NCI-H460 (cell line): ENCODE measurements around the gene NEK2. TPM values are rescaled to one million over a fixed set of nuclear protein-coding genes. Genes with fewer than 3 reads are reported as not detected.
A peak's percentile ranks its signal among the peaks of the same experiment; 100 is the strongest.
"Not testable (repeated sequence)": the region's sequence is repeated elsewhere in the genome, so short reads cannot be mapped to it uniquely, and the experiment has no call there.

Source experiments
- DNase-seq: peaks from one replicate; pipeline ENCODE4 v3.0.0-alpha.2; 2016; ENCODE audit warnings: low read depth; ENCODE audit errors: extremely low read depth
- polyA plus RNA-seq: library from polyadenylated mRNA; depleted of rRNA; stranded (reverse); fragments of >200 nt; gene quantifications from 2 replicates; pipeline ENCODE4 v1.2.3, GENCODE V29; 2014; cell fraction: nucleus; rRNA removed
- total RNA-seq: library from RNA; depleted of rRNA; stranded (reverse); fragments of >200 nt; shearing (Covaris generic); gene quantifications from 2 replicates; pipeline ENCODE4 v1.2.3, GENCODE V29; 2014; rRNA removed

The NEK2 gene
- total RNA-seq = 53.5 and 56.5 TPM in 2 replicates
- polyA plus RNA-seq = 58.7 and 67.8 TPM in 2 replicates

DNA sequence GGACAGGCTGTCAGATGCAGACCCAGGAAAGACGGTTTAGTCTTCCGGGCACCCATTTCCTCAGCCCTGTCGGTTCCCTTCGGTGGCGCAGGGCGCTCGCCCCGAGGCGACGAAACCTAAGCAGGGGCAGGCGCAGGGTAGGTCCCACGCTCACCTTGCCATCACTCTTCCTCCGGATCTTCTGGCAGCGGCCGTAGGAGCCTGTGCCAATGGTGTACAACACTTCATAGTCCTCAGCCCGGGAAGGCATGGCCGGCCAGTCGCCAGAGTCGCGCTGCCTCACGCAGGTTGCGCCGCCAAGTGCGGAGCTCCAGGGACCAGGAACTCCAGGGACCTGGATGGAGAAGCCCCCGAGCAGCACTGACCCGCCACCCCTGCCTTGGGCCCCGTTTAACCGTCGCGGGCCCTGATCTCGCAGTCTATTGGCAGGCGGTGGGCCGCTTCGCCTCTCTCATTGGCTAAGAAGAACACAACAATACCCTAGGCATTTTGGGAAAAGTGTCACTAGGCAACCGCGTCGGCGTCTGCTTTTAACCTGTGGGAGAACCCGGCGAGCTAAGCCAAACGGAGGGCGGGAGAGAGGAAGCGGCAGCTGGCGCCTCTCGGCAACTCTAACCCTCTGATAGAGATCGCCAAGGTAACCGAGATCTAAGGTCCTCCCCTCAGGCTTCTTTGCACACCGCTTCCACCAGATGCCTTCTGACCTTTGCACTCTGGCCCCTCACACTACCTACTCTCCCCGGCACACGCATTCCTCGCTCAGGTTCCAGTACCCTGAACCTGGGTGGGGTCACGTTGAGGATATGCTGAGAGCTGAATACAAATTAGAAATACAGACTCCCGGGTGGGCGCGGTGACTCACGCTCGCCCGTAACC, at the start of gene NEK2:
Gene NEK2 (minus strand): TSS at position 392 of the 876 bp plus-strand sequence. CDS start 142 bp downstream, at position 250.
- peak; percentile 93 for DNase-seq

DNA sequence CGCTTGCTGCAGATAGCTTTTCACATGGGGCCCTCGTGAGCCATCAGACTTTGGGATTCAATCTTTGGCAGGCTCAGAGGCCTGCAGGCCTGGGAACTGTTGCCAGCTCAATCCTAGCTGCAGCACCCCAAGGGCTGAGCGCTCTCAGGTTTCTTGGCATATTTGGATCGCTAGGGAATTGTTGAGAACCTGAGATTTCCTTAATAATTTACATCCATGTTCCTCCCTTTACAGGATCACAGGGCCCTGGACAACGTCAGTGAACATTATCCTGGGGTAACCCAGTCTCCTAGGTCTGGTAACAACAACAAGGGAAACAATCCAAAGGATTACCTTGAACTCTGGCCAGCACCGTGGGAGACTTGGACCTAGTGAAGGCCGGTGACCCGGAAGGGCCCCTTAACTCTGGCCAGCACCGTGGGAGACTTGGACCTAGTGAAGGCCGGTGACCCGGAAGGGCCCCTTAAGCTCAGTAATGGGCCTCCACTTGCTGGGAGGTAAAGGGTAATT, 49.3 kb upstream of the NEK2 start:
- DNase-seq = no peak

DNA sequence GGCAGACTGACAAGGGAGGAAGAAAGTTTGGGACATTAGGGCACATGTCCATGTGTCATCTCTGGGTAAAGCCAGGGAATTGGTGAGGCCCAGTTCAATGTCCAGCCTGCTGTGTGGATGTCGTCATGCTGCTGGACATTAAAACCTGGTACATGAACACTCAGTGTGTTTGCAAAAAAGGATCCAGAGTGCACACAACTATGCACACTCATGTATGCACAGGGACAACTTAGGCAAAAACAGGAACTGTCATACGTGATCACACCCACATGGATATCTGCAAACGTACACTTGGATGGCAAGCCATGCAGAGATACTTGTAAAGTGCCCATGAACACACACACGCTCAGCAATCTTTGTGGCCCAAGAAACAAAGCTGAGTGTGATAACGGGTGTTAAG, 47.9 kb upstream of the NEK2 start:
- DNase-seq = no peak

DNA sequence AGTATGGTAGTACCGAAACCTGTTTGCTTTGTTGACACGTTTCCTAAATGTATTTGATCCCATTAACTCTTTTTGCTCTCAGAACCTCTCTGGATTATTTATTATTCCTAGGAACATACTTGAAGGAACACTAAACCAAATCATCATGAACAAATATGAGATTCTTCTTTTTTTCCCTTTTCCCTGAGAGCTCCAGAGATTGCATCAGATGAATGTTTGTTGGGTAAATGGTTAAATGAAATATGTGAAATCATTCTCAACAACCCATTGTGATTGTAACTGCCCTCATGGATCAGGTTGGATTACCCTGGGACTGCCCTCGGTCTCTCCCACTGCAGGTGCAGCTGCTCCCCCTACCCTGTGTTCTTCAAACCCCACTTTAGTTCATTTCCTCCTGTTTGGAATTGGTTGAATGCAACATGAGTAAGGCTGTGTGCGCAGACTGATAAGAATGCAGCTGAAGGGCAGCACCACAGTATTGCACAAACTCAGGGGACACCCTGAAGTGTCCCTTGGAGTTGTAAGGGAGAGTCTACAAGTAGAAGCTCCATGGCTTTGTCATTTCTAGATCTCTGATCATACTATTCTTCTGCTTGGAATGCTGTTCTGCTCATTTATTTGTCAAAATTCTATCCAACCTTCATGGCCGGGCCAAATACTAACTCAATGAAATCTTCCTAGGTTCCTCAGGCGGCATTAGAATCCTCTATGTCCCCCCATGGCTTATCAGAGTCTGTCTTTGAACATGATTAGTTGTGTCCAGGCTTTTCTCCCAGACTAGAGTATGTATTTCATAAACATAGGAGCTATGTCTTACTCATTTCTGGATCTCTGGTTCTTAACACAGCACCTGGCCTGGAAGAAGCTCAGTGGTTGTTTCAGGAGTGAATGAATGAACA, 47.1 kb upstream of the NEK2 start:
- no peak for DNase-seq

DNA sequence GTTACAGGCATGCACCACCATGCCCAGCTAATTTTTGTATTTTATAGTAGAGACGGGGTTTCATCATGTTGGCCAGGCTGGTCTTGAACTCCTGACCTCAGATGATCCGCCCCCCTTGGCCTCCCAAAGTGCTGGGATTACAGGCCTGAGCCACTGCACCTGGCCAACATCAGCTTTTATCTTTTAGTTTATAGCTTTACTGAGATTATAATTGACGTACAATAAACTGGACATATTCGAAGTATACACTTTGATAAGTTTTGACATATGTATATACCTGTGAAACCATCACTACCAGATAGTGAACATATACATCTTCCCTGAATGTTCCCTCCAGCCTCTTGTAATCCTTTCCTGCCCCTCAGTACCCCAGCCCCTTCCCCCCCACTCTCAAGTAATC, 41.1 kb upstream of the NEK2 start:
- DNase-seq = not testable (repeated sequence)

DNA sequence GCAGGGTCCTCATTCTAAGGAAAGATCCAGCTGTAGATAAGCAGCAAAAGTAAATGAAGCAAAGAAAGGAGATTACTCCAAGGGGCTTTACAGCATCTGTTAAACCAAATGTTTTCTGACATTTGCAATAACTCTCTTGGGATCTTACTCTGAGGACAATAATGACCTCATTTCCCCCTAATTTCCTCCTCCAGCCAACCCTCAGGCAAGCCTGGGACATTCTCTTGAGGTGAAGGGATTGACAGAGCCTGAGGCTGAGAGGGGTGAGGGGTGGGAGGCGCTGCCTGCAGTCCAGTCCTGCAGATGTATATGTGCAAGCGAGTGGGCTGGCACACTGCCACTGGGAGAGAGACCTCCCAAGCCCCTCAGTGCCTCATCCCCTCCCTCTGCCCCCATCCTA, 40.5 kb upstream of the NEK2 start:
- no peak for DNase-seq

DNA sequence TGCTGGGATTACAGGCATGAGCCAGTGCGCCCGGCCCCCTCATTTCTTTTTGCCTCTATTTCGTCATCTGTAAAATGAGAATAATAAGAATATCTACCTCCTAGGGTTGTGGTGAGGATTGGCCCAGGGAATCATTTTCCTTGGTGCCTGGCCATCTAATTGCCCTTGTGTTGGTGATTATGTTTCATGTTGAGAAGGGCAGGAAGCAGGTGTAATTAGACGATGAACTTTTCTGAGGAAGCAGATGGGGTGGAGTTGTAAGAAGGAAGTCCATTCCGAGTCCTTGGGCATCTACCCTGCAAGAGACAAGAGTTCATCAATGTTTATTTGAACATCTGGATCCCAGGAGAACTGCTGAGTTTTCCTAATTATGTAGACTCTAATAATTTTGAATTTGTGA, 38.7 kb upstream of the NEK2 start:
- DNase-seq = no peak

DNA sequence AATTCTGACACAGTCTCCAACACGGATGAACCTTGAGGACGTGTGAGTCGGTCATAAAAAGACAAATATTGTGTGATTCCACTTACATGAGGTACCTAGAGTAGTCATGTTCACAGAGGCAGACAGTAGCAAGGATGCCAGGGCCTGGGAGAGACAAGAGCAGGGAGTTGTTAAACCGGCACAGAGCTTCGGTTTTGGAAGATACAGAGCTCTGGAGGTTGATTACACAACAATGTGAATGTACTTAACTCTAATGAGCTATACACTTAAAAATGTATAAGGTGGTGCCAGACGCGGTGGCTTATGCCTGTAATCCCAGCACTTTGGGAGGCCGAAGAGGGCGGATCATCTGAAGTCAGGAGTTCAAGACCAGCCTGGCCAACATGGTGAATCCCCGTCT, 37.8 kb upstream of the NEK2 start:
- no peak for DNase-seq

DNA sequence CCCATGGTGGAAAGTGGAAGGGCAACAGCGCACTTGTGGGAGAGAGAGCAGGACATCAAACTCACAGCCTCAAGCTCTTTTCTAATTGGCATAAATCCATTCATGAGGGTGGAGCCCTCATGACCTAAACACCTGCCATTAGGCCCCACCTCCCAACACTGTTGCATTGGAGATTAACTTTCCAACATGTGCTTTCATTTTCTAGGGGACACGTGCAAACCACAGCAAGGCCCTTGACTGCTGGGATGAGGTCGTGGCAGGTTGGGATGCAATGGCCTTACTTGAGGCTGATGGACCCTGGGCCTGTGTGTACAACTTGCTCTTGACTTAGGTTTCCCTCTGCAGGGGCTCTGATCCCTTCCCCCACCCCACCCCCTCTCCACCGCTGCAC, 35.9 kb upstream of the NEK2 start:
- DNase-seq = no peak

DNA sequence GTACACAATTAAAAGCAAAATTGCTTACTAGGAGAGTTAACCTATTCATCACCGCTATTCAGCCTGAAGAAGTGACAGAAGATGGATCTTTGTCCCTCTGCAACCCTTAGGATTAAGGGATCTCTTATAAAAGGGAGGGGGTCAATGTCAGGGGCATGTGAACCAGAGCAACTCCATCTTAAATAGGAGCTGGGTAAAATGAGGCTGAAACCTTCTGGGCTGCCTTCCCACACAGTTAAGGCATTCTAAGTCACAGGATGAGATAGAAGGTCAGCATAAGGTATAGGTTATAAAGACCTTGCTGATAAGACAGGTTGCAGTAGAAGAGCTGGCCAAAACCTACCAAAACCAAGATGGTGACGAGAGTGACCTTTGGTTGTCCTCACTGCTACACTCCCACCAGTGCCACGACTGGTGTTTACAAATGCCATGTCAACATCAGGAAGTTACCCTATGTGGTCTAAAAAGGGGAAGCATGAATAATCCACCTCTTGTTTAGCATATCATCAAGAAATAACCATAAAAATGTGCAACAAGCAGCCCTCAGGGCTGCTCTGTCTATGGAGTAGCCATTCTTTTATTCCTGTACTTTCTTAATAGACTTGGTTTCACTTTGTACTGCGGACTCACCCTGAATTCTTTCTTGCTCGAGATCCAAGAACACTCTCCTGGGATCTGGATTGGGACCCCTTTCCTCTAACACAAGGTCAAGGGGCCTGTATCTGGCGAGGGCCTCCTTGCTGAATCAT, 35.3 kb upstream of the NEK2 start:
- DNase-seq = no peak

DNA sequence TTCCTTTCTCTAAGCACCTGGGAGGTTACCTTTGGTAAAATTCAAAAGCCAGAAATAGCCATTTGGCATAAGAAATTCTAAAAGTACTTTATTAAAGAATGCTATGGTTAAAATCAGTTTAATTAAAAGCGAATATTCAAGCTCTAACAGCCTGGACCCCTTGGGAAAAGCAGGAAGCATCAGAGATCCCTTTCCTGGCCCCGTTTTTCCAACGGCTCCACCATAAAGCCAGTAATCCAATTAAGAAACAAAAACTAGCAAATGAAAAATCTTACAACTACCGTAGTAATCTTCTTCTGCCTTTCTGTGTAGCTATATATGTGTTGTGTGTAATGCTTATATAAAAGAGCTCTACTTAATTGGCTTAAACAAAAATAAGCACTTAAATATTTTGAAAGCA, 33.5 kb upstream of the NEK2 start:
- no peak for DNase-seq

DNA sequence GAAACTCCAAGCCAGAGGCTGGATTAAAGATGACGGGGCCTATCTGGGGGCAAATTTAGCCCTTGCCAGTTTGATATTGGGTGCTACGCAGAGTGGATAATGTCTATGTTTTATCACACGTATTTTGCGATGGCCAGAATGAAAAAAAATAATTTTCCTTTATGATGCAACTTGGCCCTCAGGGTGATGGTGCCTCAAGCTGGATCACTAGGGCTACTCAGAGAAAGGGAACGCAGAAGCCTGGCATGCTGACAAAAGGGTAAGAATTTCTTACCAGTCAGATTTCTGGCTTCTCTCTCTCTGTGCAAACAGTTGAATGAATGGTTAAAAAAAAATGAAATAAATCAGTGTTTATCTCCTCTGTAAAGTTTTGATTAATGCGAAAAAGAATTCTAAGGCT, 32.6 kb upstream of the NEK2 start:
- no peak for DNase-seq

DNA sequence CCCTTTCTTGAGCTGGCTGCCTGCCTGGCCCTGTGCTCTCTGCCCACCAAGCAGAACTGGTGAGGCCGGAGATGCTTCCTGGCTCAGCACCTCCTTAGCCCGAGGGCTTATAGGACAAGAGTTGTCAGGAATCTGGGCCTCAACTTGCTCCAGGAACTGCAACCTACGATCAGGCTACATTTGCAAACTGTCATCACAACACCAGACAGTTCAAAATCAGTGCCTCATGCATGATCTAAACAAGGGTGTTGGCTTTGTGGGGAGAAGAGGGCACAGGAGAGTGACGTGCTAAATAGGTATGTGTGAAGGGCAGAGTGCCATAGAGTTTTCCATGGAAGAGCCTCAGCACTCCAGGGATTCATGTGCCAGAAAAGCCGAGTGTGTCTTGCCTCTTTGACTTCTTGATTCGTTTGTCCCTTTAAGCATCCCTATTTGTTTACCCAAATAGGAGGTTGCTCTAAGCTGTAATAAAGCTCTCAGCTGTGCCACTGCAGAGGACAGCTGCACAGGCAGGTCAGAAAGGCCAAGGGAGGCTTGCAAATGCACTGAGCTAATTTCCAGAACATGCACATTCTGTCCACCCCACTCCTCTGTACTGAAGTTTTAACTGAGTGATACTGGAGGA, 30.2 kb upstream of the NEK2 start:
- peak; percentile 29 for DNase-seq

DNA sequence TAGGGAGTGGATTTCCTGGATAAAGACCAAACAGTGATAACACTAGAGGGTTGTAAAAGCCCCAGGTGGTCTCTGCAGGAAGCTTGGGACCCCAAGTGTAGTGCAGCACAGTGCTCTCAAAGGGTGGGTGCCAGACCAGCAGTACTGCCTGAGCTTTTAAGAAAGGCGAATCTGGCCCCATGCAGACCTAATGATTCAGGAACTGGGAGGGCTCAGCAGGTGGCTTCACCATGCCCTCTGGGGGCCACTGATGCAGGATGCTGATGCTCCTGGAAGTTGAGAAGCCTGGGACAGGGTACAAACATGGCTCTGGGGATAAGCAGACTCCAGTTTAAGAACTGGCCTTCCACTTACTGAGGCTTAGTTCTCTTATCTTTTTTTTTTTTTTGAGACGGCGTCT, 29.1 kb upstream of the NEK2 start:
- no peak for DNase-seq

DNA sequence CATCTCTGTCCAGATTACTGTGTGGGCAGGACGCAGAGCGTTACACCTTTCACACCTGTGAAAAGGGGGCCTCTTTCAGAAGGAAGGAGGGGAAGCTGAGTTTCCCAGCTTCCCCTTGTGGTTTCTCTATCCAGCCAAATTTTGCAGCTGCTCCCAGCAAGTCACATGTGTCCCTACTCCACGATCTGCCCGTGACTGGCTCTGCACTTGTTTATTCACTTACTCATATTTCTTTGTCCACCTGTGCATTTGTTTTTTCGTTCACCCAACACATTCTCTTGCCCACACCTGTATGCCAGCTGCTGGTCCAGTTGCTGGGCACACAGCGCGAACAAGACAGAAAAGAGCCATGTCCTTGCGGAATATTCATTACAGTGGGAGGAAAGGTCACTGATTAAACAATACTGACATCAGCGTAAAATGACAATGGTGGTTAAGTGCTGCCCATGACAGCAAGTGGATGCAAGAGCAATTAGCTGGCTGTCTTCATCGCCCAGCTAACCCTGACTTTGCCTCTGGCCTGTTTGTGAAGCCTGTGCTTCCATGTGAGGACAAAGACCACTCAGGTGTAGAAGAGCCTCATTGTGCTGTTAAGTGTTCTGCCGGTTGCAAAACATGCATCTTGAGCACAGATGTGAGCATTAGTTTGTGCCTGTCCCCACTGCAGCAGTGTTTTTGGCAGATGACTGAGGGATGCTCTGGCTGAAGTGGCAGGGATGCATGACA, 28.6 kb upstream of the NEK2 start:
- no peak for DNase-seq

DNA sequence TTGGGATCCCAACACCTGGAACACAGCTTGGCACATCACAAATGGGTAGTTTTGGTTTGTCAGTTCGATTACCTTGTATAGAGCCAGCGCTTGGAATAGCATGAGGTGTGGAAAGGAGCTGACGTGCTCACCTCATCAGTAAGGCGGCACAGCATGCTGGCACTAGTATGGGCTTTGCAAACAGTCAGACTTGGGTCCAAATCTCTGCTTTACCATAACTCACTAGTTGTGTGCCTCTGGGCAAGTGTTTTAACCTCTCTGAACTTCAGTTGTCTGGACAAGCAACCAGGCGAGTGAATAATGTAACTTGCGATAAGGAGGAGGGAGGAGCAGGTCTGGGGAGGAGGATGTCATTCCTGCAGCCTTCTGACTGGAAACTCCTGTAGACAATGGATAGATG, 26.3 kb upstream of the NEK2 start:
- DNase-seq = no peak

DNA sequence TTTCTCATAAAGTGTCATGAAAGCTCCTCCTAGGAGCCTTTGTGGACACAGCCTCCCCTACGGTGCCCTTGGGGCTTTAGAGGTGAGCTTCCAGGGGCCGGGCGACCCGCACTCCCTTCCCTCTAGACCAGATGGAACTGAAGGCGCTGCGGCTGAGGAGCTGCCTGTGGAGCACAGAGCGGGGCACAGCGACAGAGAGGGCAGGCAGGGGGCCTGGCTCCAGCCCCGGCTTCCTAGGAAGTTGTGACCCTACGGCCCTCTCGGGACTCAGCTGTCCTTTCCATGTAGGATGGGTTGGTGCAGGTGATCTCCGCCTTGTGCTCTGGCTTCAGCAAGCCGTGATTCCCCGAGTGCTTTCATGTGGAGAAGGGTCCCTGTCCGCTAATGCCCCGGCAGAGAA, 23.6 kb upstream of the NEK2 start:
- DNase-seq = no peak

DNA sequence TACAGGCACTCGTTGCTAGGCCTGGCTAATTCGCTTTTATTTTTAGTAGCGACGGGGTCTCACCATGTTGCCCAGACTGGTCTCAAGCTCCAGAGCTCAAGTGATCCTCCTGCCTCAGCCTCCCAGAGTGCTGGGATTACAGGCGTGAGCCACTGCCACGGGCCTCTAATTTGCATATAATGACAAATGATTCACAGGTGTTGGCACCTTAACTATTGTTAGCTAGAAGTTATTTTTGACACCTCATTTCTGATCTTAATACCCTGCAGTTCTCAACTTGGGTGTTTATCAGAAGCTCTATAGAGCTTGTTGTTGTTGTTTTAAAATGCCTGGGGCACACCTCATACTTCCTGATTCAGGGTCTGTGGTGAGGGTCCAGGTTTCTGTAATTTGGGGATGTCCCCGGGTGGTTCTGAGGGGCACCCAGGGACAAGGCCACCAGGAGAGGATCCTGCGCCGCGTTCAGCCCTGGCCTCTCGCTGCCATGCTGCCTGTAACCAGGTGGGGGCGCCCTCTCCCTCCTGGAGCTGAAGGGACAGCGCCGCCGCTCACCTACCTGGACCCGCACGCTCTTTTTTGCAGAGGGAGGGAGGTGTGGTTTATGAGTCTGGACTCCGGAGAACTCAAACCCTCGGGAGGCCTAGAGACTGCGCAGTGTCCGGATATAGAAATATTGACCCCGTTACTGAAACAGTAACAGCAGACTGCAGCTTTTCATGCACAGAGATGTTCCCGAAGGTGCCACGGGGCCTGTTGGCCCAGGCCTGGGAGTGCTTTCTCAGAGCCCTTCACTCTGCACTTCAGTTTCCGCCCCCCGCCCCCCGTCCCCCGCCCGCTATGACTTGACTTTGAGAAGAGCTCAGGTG, 23.0 kb upstream of the NEK2 start:
- DNase-seq = peak; percentile 73

DNA sequence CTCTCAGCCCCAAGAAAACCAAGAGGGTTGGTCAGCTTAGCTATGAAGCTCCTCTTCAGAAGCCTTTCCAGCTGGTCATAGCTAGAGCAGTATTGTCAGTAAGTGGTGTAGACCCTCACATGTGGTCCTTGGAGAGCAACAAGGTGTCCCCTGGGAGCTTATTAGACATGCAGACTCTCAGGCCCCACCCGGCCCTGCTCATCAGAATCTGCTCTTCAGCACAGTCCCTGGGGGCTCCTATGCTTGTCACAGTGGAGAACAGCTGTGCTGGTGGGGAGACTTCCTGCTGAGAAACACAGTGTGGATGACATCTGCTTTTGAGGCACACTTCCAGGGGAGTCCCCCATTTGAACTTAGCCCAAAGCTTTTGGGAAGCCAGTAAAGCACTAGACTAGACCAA, 21.9 kb upstream of the NEK2 start:
- DNase-seq = no peak
